DOHH2 (cell line): Measurements from ENCODE around the gene FRMPD1.

Experiments used
- CTCF ChIP-seq: fragments of 200-600 bp; sonication (generic); IDR thresholded peaks from one replicate; pipeline ENCODE4 v1.5.1; 2014; ENCODE audit warnings: antibody characterized with exemption, mild to moderate bottlenecking, low read depth, low read length; ENCODE audit not compliant: poor library complexity, severe bottlenecking
- EZH2phosphoT487 ChIP-seq: fragments of 200-600 bp; sonication (generic); IDR thresholded peaks from 2 replicates; pipeline ENCODE4 v1.6.1; 2017; ENCODE audit warnings: borderline replicate concordance, mild to moderate bottlenecking, antibody characterized with exemption, low read length, moderate library complexity, mixed read lengths

GRCh38 chr9:37619806-37620205 is 30.9 kb upstream of the FRMPD1 start:
- TF ChIP-seq CTCF (no peak), EZH2phosphoT487 (no peak)
